ENCODE data around the gene DAAM1.

GRCh38 chr14:59271734-59272133, 83.3 kb downstream of the DAAM1 start:
- TF ChIP-seq CTCF (IDR thresholded peaks at IDR 0.05) (no peak), POLR2A (IDR thresholded peaks at IDR 0.05) (no peak)
